Mesendoderm (in vitro differentiated cells): ENCODE results near the gene NIFK.

Experiments
- DNase-seq: peaks from one replicate; pipeline ENCODE4 v3.0.0; 2013
- H2AK5ac ChIP-seq: 2 replicates; pipeline ENCODE4 v1.6.1; 2013; ENCODE audit warnings: low read length, inconsistent platforms
- H2BK120ac ChIP-seq: 2 replicates; pipeline ENCODE4 v1.6.1; 2013; ENCODE audit warnings: low read depth, mild to moderate bottlenecking, low read length, moderate library complexity, mixed read lengths
- H2BK15ac ChIP-seq: replicated peaks from 2 replicates; pipeline ENCODE4 v1.6.1; 2013; ENCODE audit warnings: low read depth, mild to moderate bottlenecking, moderate library complexity
- H2BK5ac ChIP-seq: 2 replicates; pipeline ENCODE4 v1.6.1; 2013; ENCODE audit warnings: low read length, inconsistent platforms
- H3K18ac ChIP-seq: 2 replicates; pipeline ENCODE4 v1.6.1; 2013; ENCODE audit warnings: mild to moderate bottlenecking, low read length, mixed read lengths
- H3K23ac ChIP-seq: one replicate; pipeline ENCODE4 v1.6.1; 2013; ENCODE audit warnings: low read length
- H3K27ac ChIP-seq: 2 replicates; pipeline ENCODE4 v1.5.1; 2013; ENCODE audit warnings: low read depth, mild to moderate bottlenecking, inconsistent platforms, low read length, moderate library complexity
- H3K27me3 ChIP-seq: 2 replicates; pipeline ENCODE4 v1.6.1; 2013; ENCODE audit warnings: low read length, control low read depth, mild to moderate bottlenecking, inconsistent platforms; ENCODE audit not compliant: insufficient read depth, poor library complexity
- H3K36me3 ChIP-seq: 2 replicates; pipeline ENCODE4 v1.6.1; 2013; ENCODE audit warnings: low read length, inconsistent platforms; ENCODE audit not compliant: control insufficient read depth, insufficient read depth
- H3K4ac ChIP-seq: one replicate; pipeline ENCODE4 v1.6.1; 2013; ENCODE audit warnings: low read depth, mild to moderate bottlenecking, low read length, moderate library complexity
- H3K4me1 ChIP-seq: 2 replicates; pipeline ENCODE4 v1.6.1; 2013; ENCODE audit warnings: low read depth, low read length, inconsistent platforms; ENCODE audit not compliant: control insufficient read depth
- H3K4me2 ChIP-seq: 2 replicates; pipeline ENCODE4 v1.6.1; 2013; ENCODE audit warnings: low read length
- H3K4me3 ChIP-seq: 2 replicates; pipeline ENCODE4 v1.5.1; 2013; ENCODE audit warnings: mild to moderate bottlenecking, low read length
- H3K56ac ChIP-seq: one replicate; pipeline ENCODE4 v1.6.1; 2013; ENCODE audit warnings: low read length
- H3K79me1 ChIP-seq: 2 replicates; pipeline ENCODE4 v1.6.1; 2013; ENCODE audit warnings: low read length, inconsistent platforms
- H3K79me2 ChIP-seq: 2 replicates; pipeline ENCODE4 v1.6.1; 2013; ENCODE audit warnings: mild to moderate bottlenecking, low read length; ENCODE audit not compliant: control insufficient read depth, insufficient read depth
- H3K9ac ChIP-seq: 2 replicates; pipeline ENCODE4 v1.6.1; 2013; ENCODE audit warnings: low read length, inconsistent platforms
- H4K5ac ChIP-seq: one replicate; pipeline ENCODE4 v1.6.1; 2013; ENCODE audit warnings: low read length
- H4K8ac ChIP-seq: one replicate; pipeline ENCODE4 v1.6.1; 2013; ENCODE audit warnings: low read depth, mild to moderate bottlenecking, control low read depth, low read length, moderate library complexity
- WGBS: extraction: QIAGEN DNeasy Blood & Tissue Kit; methylation state at CpG from one replicate; pipeline ENCODE4 v1.1.7; 2013; ENCODE audit warnings: low lambda C conversion rate, missing lambda C conversion rate; ENCODE audit not compliant: insufficient coverage; ENCODE audit errors: extremely low coverage; 5-methylcytosine and 5-hydroxymethylcytosine counted together

Gene NIFK

GRCh38 chr2:121727950-121728349 is 8.7 kb downstream of the NIFK start:
- Histone ChIP-seq H2AK5ac (no peak overlapping the region), H3K4me2 (no peak overlapping the region), H3K36me3 (peaks cover 11% of the 10 kb centered on the region), H3K9ac (no peak overlapping the region), H2BK120ac (no peak overlapping the region), H3K56ac (no peak overlapping the region), H3K79me1 (peaks cover 6% of the 10 kb centered on the region), H2BK5ac (no peak overlapping the region), H3K4ac (no peak overlapping the region), H2BK15ac (no peak overlapping the region), H4K8ac (no peak overlapping the region), H3K27ac (no peak overlapping the region), H3K23ac (no peak overlapping the region), H4K5ac (no peak overlapping the region), H3K4me1 (no peaks in the 10 kb centered on the region), H3K4me3 (no peak overlapping the region), H3K18ac (no peak overlapping the region), H3K27me3 (no peaks in the 10 kb centered on the region), H3K79me2 (peaks cover 5% of the 10 kb centered on the region)
- no peak for DNase-seq

GRCh38 chr2:121727332-121727731 is 9.3 kb downstream of the NIFK start:
- Histone ChIP-seq H3K4me3 (no peak overlapping the region), H2BK120ac (no peak overlapping the region), H3K9ac (no peak overlapping the region), H3K4me1 (no peaks in the 10 kb centered on the region), H3K79me2 (peaks cover 5% of the 10 kb centered on the region), H2BK15ac (no peak overlapping the region), H2BK5ac (no peak overlapping the region), H4K5ac (no peak overlapping the region), H4K8ac (no peak overlapping the region), H2AK5ac (no peak overlapping the region), H3K36me3 (peaks cover 11% of the 10 kb centered on the region), H3K27me3 (no peaks in the 10 kb centered on the region), H3K4ac (no peak overlapping the region), H3K79me1 (peaks cover 6% of the 10 kb centered on the region), H3K27ac (no peak overlapping the region), H3K56ac (no peak overlapping the region), H3K4me2 (no peak overlapping the region), H3K23ac (no peak overlapping the region), H3K18ac (no peak overlapping the region)
- WGBS = no CpG with 5 or more reads among the region's 2 CpGs
- no peak for DNase-seq

GRCh38 chr2:121723316-121723715 is 13.4 kb downstream of the NIFK start:
- Histone ChIP-seq H3K36me3 (peaks cover 3% of the 10 kb centered on the region), H3K4me1 (no peaks in the 10 kb centered on the region), H3K56ac (no peak overlapping the region), H3K4ac (no peak overlapping the region), H3K9ac (no peak overlapping the region), H2BK120ac (no peak overlapping the region), H3K79me1 (no peaks in the 10 kb centered on the region), H3K27ac (no peak overlapping the region), H4K5ac (no peak overlapping the region), H3K23ac (no peak overlapping the region), H4K8ac (no peak overlapping the region), H3K79me2 (no peaks in the 10 kb centered on the region), H2BK5ac (no peak overlapping the region), H2AK5ac (no peak overlapping the region), H3K27me3 (no peaks in the 10 kb centered on the region), H3K4me2 (no peak overlapping the region), H3K4me3 (no peak overlapping the region), H2BK15ac (no peak overlapping the region), H3K18ac (no peak overlapping the region)
- WGBS = no CpG with 5 or more reads among the region's 5 CpGs
- no peak for DNase-seq

- H4K5ac ChIP-seq = no peak overlapping the region
- H3K79me2 ChIP-seq = no peaks in the 10 kb centered on the region
- no peak overlapping the region for H3K23ac ChIP-seq
- H3K36me3 ChIP-seq = peaks cover 3% of the 10 kb centered on the region
- no peak overlapping the region for H2BK120ac ChIP-seq
- no peak overlapping the region for H3K4me2 ChIP-seq
- H3K4me3 ChIP-seq = no peak overlapping the region
- H3K4ac ChIP-seq = no peak overlapping the region
- no peak overlapping the region for H3K18ac ChIP-seq
- H3K9ac ChIP-seq = no peak overlapping the region
- no peak overlapping the region for H3K56ac ChIP-seq
- H3K4me1 ChIP-seq = no peaks in the 10 kb centered on the region
- DNase-seq = no peak
- no peaks in the 10 kb centered on the region for H3K27me3 ChIP-seq
- no peaks in the 10 kb centered on the region for H3K79me1 ChIP-seq
- no peak overlapping the region for H3K27ac ChIP-seq
- no peak overlapping the region for H2AK5ac ChIP-seq
- no CpG with 5 or more reads among the region's 5 CpGs for WGBS
- H4K8ac ChIP-seq = no peak overlapping the region
- H2BK15ac ChIP-seq = no peak overlapping the region
- H2BK5ac ChIP-seq = no peak overlapping the region
Observed at GRCh38 chr2:121722479-121722878, 14.2 kb downstream of the NIFK start.

- no peak overlapping the region for H3K23ac ChIP-seq
- H4K8ac ChIP-seq = no peak overlapping the region
- no CpG with 5 or more reads among the region's 8 CpGs for WGBS
- H4K5ac ChIP-seq = no peak overlapping the region
- H2AK5ac ChIP-seq = no peak overlapping the region
- no peak overlapping the region for H2BK120ac ChIP-seq
- H3K36me3 ChIP-seq = no peaks in the 10 kb centered on the region
- H2BK5ac ChIP-seq = no peak overlapping the region
- no peak overlapping the region for H3K4me3 ChIP-seq
- DNase-seq = no peak
- no peak overlapping the region for H2BK15ac ChIP-seq
- no peak overlapping the region for H3K27ac ChIP-seq
- H3K56ac ChIP-seq = no peak overlapping the region
- H3K4me1 ChIP-seq = no peaks in the 10 kb centered on the region
- no peaks in the 10 kb centered on the region for H3K79me2 ChIP-seq
- no peak overlapping the region for H3K9ac ChIP-seq
- H3K79me1 ChIP-seq = no peaks in the 10 kb centered on the region
- H3K27me3 ChIP-seq = no peaks in the 10 kb centered on the region
- H3K4me2 ChIP-seq = no peak overlapping the region
- H3K18ac ChIP-seq = no peak overlapping the region
- H3K4ac ChIP-seq = no peak overlapping the region
Observed at GRCh38 chr2:121721926-121722325, 14.7 kb downstream of the NIFK start.

GRCh38 chr2:121717529-121717928 is 19.1 kb downstream of the NIFK start:
- Histone ChIP-seq H3K4me1 (no peaks in the 10 kb centered on the region), H2BK5ac (no peak overlapping the region), H3K27ac (no peak overlapping the region), H3K79me1 (no peaks in the 10 kb centered on the region), H2BK15ac (no peak overlapping the region), H3K79me2 (no peaks in the 10 kb centered on the region), H4K5ac (no peak overlapping the region), H3K9ac (no peak overlapping the region), H3K4me2 (no peak overlapping the region), H2BK120ac (no peak overlapping the region), H3K27me3 (no peaks in the 10 kb centered on the region), H3K36me3 (no peaks in the 10 kb centered on the region), H3K4me3 (no peak overlapping the region), H3K4ac (no peak overlapping the region), H3K56ac (no peak overlapping the region), H3K23ac (no peak overlapping the region), H3K18ac (no peak overlapping the region), H2AK5ac (no peak overlapping the region), H4K8ac (no peak overlapping the region)
- no peak for DNase-seq
- no CpG with 5 or more reads among the region's 6 CpGs for WGBS
